ENCODE results near the gene SLC45A2.
A peak's percentile ranks its signal among the peaks of the same experiment; 100 is the strongest.
"Not testable (repeated sequence)": the region's sequence is repeated elsewhere in the genome, so short reads cannot be mapped to it uniquely, and the experiment has no call there.

SLC45A2 gene

GRCh38 chr5:33984671-33985124 is at the start of gene SLC45A2:
TSS of gene SLC45A2 (minus strand) at chr5:33984693. CDS start at chr5:33984583, 110 bp downstream.
- DNase-seq: no peak

GRCh38 chr5:34031966-34032365 is 47.5 kb upstream of the SLC45A2 start:
- DNase-seq: no peak

- no peak for DNase-seq
Measured at GRCh38 chr5:34031117-34031516, 46.6 kb upstream of the SLC45A2 start.

GRCh38 chr5:34030585-34030984 is 46.1 kb upstream of the SLC45A2 start:
- not testable (repeated sequence) for DNase-seq

- no peak for DNase-seq
Measured at GRCh38 chr5:34030048-34030447, 45.6 kb upstream of the SLC45A2 start.

GRCh38 chr5:34028349-34028748 is 43.9 kb upstream of the SLC45A2 start:
- DNase-seq: no peak

GRCh38 chr5:34026089-34026761 is 41.7 kb upstream of the SLC45A2 start:
- DNase-seq: no peak

- no peak for DNase-seq
Measured at GRCh38 chr5:34022121-34022705, 37.7 kb upstream of the SLC45A2 start.

- no peak for DNase-seq
Measured at GRCh38 chr5:34021334-34021733, 36.8 kb upstream of the SLC45A2 start.

GRCh38 chr5:34020726-34021125 is 36.2 kb upstream of the SLC45A2 start:
- no peak for DNase-seq

GRCh38 chr5:34017254-34017653 is 32.8 kb upstream of the SLC45A2 start:
- no peak for DNase-seq

- no peak for DNase-seq
Measured at GRCh38 chr5:34016750-34017149, 32.3 kb upstream of the SLC45A2 start.

GRCh38 chr5:34016222-34016621 is 31.7 kb upstream of the SLC45A2 start:
- DNase-seq: no peak

GRCh38 chr5:34015120-34015822 is 30.8 kb upstream of the SLC45A2 start:
- no peak for DNase-seq

- no peak for DNase-seq
Measured at GRCh38 chr5:34014626-34015025, 30.1 kb upstream of the SLC45A2 start.

GRCh38 chr5:34013547-34013946 is 29.1 kb upstream of the SLC45A2 start:
- DNase-seq: no peak

GRCh38 chr5:34012791-34013190 is 28.3 kb upstream of the SLC45A2 start:
- DNase-seq: no peak

GRCh38 chr5:34011536-34011935 is 27.0 kb upstream of the SLC45A2 start:
- no peak for DNase-seq

- not testable (repeated sequence) for DNase-seq
Measured at GRCh38 chr5:34010146-34010545, 25.7 kb upstream of the SLC45A2 start.

- no peak for DNase-seq
Measured at GRCh38 chr5:34009610-34010009, 25.1 kb upstream of the SLC45A2 start.

- DNase-seq: no peak
Measured at GRCh38 chr5:34008802-34009201, 24.3 kb upstream of the SLC45A2 start.

- peak; percentile 88 to 90 for DNase-seq
Measured at GRCh38 chr5:34007621-34008600, 23.4 kb upstream of the SLC45A2 start, which contains the start of gene AMACR. TSS of gene AMACR (minus strand) at chr5:34008050. CDS start at chr5:34008019, 31 bp downstream.

GRCh38 chr5:34007201-34007620 is 22.7 kb upstream of the SLC45A2 start:
- no peak for DNase-seq
